Fibroblast of pulmonary artery (primary cell): ENCODE results near the gene CTCF.
"Not testable (repeated sequence)": the region's sequence is repeated elsewhere in the genome, so short reads cannot be mapped to it uniquely, and the experiment has no call there.

ENCODE experiments used
- DNase-seq: peaks from one replicate; pipeline ENCODE4 v3.0.0-alpha.2; 2010; ENCODE audit warnings: low read depth
- H3K4me3 ChIP-seq: replicated peaks from 2 replicates; pipeline ENCODE4 v1.5.1; 2011; ENCODE audit warnings: low read depth, mild to moderate bottlenecking, control low read depth, low read length, moderate library complexity
- CTCF ChIP-seq: IDR thresholded peaks from 2 replicates; pipeline ENCODE4 v1.5.1; 2011; ENCODE audit warnings: mild to moderate bottlenecking, control low read depth, low read length, inconsistent platforms; ENCODE audit errors: missing control alignments

Gene CTCF, protein sequence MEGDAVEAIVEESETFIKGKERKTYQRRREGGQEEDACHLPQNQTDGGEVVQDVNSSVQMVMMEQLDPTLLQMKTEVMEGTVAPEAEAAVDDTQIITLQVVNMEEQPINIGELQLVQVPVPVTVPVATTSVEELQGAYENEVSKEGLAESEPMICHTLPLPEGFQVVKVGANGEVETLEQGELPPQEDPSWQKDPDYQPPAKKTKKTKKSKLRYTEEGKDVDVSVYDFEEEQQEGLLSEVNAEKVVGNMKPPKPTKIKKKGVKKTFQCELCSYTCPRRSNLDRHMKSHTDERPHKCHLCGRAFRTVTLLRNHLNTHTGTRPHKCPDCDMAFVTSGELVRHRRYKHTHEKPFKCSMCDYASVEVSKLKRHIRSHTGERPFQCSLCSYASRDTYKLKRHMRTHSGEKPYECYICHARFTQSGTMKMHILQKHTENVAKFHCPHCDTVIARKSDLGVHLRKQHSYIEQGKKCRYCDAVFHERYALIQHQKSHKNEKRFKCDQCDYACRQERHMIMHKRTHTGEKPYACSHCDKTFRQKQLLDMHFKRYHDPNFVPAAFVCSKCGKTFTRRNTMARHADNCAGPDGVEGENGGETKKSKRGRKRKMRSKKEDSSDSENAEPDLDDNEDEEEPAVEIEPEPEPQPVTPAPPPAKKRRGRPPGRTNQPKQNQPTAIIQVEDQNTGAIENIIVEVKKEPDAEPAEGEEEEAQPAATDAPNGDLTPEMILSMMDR

DNA sequence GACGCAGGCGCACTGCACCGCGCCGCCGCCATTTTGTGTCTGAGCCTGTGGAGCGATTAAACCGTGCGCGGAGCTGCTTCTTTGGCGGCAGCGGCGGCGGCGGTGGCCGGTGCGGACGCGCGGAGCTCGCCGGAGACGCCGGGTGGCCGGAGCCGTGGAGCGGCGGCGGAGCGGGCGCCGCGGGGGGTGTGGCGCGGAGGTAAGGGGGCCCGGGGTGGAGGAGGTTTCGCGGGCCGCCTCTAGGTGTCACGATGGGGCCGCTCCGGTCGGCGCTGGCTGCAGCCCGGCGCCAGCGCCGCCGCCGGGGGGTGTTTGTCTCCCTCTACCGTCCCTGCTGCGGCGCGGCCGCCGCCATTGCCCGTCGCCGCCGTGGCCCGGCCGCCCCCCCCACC, at the start of gene CTCF:
Gene CTCF (plus strand): TSS at position 1 of the 392 bp plus-strand sequence. CDS start 48,307 bp downstream, outside the sequence.
- peak; percentile 17 for TF ChIP-seq CTCF
- peak; percentile 83 for DNase-seq
- peak within 1 kb of the TSS; percentile 82 for H3K4me3 ChIP-seq

DNA sequence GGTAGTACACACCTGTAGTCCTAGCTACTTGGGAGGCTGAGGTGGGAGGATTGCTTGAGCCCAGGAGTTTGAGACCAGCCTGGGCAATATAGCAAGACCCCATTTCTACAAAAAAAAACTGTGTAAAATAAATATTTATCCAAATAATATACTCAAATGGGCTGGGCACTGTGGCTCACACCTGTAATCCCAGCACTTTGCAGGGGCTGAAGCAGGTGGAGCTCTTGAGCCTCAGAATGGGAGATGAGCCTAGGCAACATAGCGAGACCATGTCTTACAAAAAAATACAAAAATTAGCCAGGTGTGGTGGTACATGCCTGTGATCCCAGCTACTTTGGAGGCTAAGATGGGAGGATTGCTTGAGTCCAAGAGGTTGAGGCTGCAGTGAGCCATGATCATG, 48.4 kb upstream of the CTCF start:
- H3K4me3 ChIP-seq, DNase-seq: not testable (repeated sequence)

GRCh38 chr16:67514382-67514828, 47.9 kb upstream of the CTCF start:
- TF ChIP-seq CTCF, result peak; percentile 73
- H3K4me3 ChIP-seq, result no peak overlapping the region
- DNase-seq, result peak; percentile 93

DNA sequence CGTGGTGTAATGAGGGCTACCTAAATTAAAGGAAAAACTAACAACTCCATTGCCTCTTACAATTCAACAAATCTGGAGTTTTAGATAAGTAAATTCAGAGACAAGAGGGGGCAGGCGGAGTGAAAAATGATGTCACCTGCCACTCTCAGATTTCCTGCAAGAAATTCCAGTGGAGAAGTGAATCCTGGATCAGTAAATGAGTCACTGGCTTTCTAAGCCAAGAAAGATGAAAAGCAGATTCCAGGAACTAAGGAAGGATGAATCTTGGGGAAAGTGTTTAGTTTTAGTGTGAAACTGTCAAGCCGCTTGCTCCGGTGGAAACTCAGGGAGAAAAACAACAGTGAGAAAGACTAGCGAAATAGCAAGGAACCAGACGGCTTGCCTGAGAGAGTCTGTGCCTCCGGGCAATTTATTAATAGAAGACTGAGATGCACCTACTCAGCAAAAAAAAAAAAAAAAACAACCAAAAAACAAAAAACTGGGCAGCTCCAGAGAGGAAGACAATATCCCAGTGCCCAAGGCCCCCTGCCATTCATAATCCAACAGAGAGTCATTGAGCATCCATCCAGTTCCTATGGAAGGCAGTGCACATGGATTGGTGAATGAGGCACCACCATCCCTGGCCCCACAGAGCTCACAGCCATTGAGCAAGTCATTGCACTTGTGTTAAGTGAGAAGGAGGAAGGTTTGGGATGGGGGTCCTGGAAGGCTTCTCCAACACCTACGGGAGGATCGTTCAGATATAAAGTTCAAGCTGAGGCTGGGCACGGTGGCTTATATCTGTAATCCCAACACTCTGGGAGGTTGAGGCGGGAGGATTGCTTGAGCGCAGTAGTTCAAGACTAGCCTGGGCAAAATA, 45.8 kb upstream of the CTCF start:
- DNase-seq, result peak; percentile 56
- no peak for TF ChIP-seq CTCF
- H3K4me3 ChIP-seq, result no peak overlapping the region

DNA sequence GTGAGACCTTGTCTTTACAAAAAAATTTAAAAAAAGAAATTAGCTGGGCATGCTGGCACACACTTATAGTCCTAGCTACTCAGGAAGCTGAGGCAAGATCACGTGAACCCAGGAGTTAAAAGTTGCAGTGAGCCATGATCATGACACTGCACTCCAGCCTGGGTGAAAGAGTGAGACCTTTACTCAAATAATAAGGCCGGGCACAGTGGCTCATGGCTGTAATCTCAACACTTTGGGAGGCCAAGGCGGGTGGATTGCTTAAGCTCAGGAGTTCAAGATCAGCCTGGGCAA, 45.2 kb upstream of the CTCF start:
- no peak for TF ChIP-seq CTCF
- H3K4me3 ChIP-seq, result no peak overlapping the region
- no peak for DNase-seq

DNA sequence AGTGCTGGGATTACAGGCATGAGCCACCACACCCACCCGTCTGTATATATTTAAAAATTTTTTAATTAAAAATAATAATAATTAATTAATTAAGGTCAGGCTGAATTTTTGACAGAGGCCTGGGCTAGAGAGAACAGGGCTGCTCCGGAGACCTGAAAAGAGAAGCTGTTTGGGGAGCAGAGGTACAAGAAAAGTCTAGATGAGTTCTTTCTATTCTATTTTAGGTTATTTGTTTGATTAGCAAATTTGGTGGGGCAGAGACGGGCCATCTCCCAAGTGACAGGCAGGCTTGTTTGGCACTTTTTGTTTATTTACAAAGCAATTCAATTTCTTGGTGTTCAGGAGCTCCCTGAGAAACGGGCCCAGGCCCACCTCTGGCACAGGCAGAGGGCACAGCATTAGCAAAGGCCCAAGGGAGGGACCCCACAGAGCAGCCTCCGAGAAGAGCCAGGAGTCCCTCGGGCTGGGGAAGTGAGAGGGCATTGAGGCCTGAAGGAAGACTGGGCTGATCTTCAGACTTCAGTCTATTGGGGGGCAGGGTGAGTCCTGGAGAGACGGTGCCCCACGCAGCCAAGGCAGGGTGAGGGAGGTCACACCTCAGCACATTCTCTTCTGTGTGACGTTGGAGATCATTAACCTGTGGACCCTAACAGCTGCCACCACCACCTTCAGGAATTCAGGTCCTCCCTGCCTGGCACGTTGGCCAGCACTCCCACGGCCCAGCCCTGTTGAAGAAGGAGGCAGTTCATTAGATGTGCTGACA, 44.5 kb upstream of the CTCF start:
- TF ChIP-seq CTCF, result no peak
- no peak for DNase-seq
- no peak overlapping the region for H3K4me3 ChIP-seq
